Epithelial cell of proximal tubule (primary cell): ENCODE measurements around the gene FGFR2. TPM values are rescaled to one million over a fixed set of nuclear protein-coding genes. Genes with fewer than 3 reads are reported as not detected.

ENCODE experiments used
- DNase-seq: peaks from one replicate; pipeline ENCODE4 v3.0.0-alpha.2; 2011; ENCODE audit warnings: low read depth
- H3K4me3 ChIP-seq: 2 replicates; pipeline ENCODE4 v1.5.1; 2011; ENCODE audit warnings: low read depth, mild to moderate bottlenecking, low read length
- total RNA-seq: library from RNA; depleted of rRNA; stranded (reverse); fragments of >200 nt; gene quantifications from 2 replicates; pipeline ENCODE4 v1.2.3, GENCODE V29; 2015
- TF ChIP-seq, protein P1 (sequence below): conservative IDR thresholded peaks from 2 replicates; pipeline ENCODE4 v1.5.1; 2012; ENCODE audit warnings: low read depth, mild to moderate bottlenecking, low read length

FGFR2 gene
- total RNA-seq, 1 donor from 2014 or later, result 1.6 TPM

DNA sequence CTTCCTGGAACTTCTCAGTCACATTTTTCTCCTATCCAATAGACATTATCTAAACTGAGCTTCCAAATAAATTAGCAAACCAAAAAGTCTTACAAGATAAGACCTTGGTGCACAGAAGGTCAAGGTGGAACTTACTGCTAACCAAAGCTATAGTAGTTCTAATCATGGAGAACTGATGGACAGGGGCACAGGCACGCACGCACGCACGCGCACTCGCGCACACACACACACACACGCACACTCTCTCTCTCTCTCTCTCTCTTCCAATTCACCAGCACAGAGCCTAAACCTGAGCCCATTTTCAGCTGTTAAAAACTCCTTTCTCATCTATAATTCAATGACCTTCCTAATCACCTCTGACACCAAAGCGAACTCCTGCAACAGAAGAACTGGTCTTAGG, 7.5 kb downstream of the FGFR2 start:
- TF ChIP-seq, protein P1, sequence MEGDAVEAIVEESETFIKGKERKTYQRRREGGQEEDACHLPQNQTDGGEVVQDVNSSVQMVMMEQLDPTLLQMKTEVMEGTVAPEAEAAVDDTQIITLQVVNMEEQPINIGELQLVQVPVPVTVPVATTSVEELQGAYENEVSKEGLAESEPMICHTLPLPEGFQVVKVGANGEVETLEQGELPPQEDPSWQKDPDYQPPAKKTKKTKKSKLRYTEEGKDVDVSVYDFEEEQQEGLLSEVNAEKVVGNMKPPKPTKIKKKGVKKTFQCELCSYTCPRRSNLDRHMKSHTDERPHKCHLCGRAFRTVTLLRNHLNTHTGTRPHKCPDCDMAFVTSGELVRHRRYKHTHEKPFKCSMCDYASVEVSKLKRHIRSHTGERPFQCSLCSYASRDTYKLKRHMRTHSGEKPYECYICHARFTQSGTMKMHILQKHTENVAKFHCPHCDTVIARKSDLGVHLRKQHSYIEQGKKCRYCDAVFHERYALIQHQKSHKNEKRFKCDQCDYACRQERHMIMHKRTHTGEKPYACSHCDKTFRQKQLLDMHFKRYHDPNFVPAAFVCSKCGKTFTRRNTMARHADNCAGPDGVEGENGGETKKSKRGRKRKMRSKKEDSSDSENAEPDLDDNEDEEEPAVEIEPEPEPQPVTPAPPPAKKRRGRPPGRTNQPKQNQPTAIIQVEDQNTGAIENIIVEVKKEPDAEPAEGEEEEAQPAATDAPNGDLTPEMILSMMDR, result no peak
- no peak overlapping the region for H3K4me3 ChIP-seq
- DNase-seq, result no peak

DNA sequence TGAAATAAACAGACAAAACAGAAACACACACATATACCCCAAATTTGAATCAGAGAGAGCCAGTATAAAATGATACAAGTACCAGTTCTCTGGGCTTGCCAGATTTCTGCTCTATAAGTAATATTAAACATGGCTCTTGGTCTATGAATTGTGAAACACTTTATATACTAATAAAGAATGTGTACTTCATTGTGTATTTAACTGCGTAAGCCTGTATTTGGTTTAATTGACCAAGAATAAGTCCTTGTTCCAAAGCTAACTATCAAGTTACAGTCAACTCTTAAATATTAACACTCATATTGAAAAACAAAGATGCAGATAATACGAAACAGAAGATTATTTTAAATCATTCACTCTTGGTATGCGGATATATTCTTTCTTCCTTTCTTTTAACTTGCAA, 8.7 kb downstream of the FGFR2 start:
- H3K4me3 ChIP-seq, result no peak overlapping the region
- TF ChIP-seq, protein P1, result no peak
- no peak for DNase-seq

DNA sequence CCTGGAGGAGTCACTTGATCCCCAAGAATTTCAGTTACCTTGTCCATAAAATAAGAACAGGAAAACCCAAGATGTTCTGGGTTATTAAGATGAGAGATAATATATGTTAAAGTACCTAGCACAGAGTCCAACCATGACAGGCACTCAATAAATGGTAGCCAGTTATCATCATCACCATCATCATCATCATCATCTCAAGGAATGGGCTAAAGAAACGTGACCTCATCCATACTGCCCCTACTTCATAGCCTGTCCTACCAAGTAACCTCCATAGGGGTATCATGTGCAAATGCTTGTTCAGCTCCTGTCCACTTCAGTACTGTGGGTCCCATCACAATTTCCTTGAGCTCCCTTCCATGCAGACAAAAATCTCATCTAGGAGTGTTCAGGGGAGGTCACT, 14.4 kb downstream of the FGFR2 start:
- TF ChIP-seq, protein P1, result no peak
- no peak for DNase-seq
- H3K4me3 ChIP-seq, result no peak overlapping the region

DNA sequence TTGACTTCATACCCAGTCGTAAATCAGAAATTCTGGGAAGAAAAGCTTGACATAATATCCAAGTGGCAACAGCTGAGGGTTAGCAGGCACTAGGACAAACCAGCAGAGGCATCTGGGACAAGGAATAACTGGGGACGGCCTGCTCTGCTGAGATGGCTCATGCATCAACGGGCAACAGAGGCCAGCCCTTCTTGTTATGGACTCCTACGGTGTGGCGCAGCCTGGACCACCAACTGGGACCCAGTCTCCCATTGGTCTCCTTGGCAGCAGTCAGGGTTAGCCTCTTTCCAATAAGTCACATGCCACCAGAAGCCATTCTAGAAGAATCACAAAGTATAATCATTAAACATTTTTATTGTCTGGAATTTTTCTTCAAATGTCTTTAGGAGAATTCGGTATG, 15.0 kb downstream of the FGFR2 start:
- H3K4me3 ChIP-seq, result no peak overlapping the region
- DNase-seq, result no peak
- TF ChIP-seq, protein P1, result no peak

DNA sequence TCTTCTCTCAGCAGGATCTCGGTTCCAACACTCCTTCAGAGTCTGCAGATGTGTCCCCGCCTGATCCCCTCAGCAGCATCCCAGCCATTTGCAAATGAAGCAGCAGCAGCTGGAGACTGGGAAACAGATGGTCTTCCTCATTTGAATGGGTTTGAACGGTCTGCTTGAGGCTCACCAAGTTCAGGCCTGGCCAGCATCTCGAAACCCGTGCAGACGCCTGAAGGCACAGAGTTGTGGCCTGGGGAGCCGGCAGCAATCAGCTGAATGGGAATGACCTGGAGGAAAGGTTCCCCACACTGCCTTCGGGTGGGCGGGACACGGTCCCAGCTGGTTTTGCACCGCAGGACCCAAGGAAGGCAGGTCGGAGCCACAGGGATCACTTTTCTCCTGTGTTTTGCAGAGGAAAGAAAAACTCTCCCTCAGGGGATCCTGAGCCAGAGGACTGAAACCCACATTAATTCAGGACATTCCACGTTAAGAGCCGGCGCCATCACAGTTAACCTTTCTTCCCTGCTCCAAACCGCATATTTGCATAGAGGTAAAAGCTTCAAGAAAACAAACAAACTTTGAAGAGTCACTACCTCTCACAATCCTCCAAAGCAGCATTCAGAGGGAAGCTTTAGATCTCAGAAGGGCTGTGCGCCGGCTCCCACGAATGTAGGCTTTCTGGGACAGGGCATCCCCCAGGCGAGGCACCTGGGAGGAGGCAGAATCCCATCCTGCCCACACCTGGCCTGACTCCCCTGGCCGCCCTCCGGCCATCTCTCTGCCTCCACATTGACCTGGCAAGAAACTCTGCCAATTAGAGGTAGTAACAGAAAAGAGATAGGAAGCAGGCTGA, 17.7 kb downstream of the FGFR2 start:
- peak; percentile 16 for DNase-seq
- TF ChIP-seq, protein P1, result no peak
- no peak overlapping the region for H3K4me3 ChIP-seq

DNA sequence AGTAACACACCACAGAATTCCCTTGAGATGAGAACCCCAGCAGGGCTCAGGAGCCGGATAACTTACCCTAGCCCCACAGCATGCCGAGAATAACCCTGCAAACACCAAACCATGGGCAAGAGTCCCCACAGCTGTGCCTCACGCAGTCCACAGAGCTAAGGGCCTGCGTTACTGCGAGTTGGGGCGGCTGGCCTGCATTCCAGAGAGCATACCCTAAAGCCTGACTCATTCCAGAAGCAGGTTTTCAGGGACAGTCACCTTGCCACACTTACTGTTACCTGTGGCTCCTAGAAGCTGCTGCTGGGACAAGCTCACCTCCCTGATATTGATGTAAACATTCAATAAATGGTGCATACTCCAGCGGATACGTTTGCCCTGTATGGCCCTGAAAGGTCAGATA, 18.6 kb downstream of the FGFR2 start:
- H3K4me3 ChIP-seq, result no peak overlapping the region
- DNase-seq, result no peak
- TF ChIP-seq, protein P1, result no peak

DNA sequence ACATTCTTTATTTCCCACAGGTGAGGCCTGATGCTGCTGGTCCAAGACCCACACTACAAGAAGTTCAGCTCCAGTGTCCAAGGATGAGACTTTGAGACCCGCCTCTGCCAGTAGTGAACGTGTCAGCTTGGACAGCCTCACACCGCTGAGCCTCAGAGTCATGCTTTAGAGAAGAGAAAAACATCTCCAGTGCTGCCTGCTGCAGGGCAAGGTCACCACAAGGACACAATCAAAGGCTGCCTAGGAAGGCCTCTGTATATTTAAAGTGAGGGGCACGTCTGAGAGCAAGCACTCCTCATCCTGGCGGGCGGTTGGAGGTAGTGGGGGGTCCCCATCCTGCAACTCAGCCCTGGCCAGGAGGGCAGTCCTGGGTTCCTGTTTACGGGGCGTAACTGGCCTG, 19.3 kb downstream of the FGFR2 start:
- TF ChIP-seq, protein P1, result no peak
- DNase-seq, result no peak
- no peak overlapping the region for H3K4me3 ChIP-seq
